GM12801 (cell line): ENCODE results near the gene TSPY3.
"Not testable (repeated sequence)": the region's sequence is repeated elsewhere in the genome, so short reads cannot be mapped to it uniquely, and the experiment has no call there.

ENCODE experiments used
- CTCF ChIP-seq: IDR thresholded peaks from one replicate; pipeline ENCODE4 v1.5.1; 2011; ENCODE audit warnings: control low read depth; ENCODE audit not compliant: insufficient read length; ENCODE audit errors: extremely low read depth

Gene TSPY3

GRCh38 chrY:9398121-9398520 lies at the start of gene TSPY3:
TSPY3 (plus strand) TSS chrY:9398421; CDS start chrY:9398467, 46 bp downstream.
- not testable (repeated sequence) for TF ChIP-seq CTCF

DNA sequence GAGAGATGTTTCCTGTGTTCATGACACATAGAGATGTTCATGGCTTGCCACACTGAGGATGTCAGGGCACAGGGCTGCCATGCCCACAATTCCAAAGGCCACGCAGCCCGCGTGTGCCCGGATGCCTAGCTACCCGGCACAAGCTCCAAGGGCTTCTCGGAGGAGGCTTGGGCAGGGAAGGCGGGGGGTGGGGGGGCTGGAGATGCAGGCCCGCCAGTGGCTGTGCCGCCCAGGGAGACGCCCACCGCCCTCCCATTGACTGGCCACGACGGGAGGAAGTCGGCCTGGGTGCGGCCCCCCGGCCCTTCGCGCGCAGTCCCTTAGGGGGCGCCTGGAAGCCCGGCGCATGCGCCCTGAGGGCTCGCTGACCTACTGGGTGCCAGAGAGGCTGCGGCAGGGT lies 40.7 kb upstream of the TSPY3 start, which contains the start of gene TSPY8:
TSS of gene TSPY8 (plus strand) at position 301 of the 400 bp plus-strand sequence. CDS start at position 347, 46 bp downstream.
- not testable (repeated sequence) for TF ChIP-seq CTCF
